ENCODE results near the gene PRDM11.

Gene PRDM11

GRCh38 chr11:45254070-45254469, 107.6 kb downstream of the PRDM11 start:
- H3K9me3 ChIP-seq (ENCODE audit: insufficient read depth, low read length, severe bottlenecking) = no peaks in the 10 kb centered on the region
- no peaks in the 10 kb centered on the region for H3K4me1 ChIP-seq (ENCODE audit: insufficient read depth, low read length)
- no peak for DNase-seq
- H3K4me2 ChIP-seq (ENCODE audit: insufficient read depth, low read length) = no peak overlapping the region
- H3K9ac ChIP-seq (ENCODE audit: low read depth, low read length) = no peak overlapping the region
- no peaks in the 10 kb centered on the region for H3K79me2 ChIP-seq (ENCODE audit: insufficient read depth, low read length)
- no peaks in the 10 kb centered on the region for H4K20me1 ChIP-seq (ENCODE audit: insufficient read depth, low read length)
- H3K27ac ChIP-seq (ENCODE audit: low read length) = no peak overlapping the region
- H2AFZ ChIP-seq (ENCODE audit: low read depth, low read length) = no peak overlapping the region
- H3K27me3 ChIP-seq (ENCODE audit: insufficient read depth, low read length, poor library complexity) = peaks cover 14% of the 10 kb centered on the region
- H3K4me3 ChIP-seq (ENCODE audit: low read depth in 1 of 2, low read length in 2 of 2) = no peak overlapping the region
- no peak for TF ChIP-seq CTCF (IDR thresholded peaks at IDR 0.05; ENCODE audit: borderline replicate concordance, extremely low read depth, low read length, poor library complexity, severe bottlenecking)
- no peak for TF ChIP-seq EZH2 (IDR thresholded peaks at IDR 0.05; ENCODE audit: borderline replicate concordance, low read depth, low read length, severe bottlenecking)
- H3K36me3 ChIP-seq (ENCODE audit: insufficient read depth, low read length) = no peaks in the 10 kb centered on the region
- no peak for ATAC-seq (ENCODE audit: insufficient read depth, low read depth)

DNA sequence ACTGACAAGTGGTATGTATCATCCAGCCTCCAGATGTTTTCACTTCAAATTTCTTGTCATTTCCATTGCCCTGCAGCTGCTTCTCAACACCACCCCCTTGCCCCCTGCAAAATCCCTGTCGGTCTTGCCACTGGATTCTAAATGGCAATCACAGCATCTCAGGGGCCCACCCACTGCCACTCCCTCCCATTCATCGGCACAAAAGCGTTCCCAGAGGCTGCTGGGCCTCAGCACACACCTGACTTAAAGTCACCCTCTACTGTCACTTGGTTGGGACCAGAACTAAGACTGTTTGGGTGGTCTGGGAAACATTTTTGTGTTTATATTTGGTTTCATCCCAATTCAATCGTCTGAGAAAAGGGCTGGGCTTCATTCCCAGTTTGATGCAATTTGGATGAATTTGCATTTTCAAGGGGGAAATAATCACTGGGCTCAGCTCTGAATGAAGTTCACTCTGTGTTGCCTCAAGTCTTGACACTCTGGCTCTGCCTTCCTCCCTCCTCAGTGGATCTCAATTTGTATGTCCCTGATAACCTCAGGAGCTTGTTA, 112.6 kb downstream of the PRDM11 start:
- Histone ChIP-seq H3K9ac (ENCODE audit: low read depth, low read length) (no peak overlapping the region), H3K79me2 (ENCODE audit: insufficient read depth, low read length) (no peaks in the 10 kb centered on the region), H3K9me3 (ENCODE audit: insufficient read depth, low read length, severe bottlenecking) (no peaks in the 10 kb centered on the region), H2AFZ (ENCODE audit: low read depth, low read length) (no peak overlapping the region), H3K4me2 (ENCODE audit: insufficient read depth, low read length) (no peak overlapping the region), H3K36me3 (ENCODE audit: insufficient read depth, low read length) (no peaks in the 10 kb centered on the region), H3K27ac (ENCODE audit: low read length) (no peak overlapping the region), H3K27me3 (ENCODE audit: insufficient read depth, low read length, poor library complexity) (peaks cover 14% of the 10 kb centered on the region), H3K4me1 (ENCODE audit: insufficient read depth, low read length) (no peaks in the 10 kb centered on the region), H4K20me1 (ENCODE audit: insufficient read depth, low read length) (no peaks in the 10 kb centered on the region), H3K4me3 (ENCODE audit: low read depth in 1 of 2, low read length in 2 of 2) (no peak overlapping the region)
- DNase-seq = no peak
- TF ChIP-seq EZH2 (IDR thresholded peaks at IDR 0.05; ENCODE audit: borderline replicate concordance, low read depth, low read length, severe bottlenecking) = no peak
- TF ChIP-seq CTCF (IDR thresholded peaks at IDR 0.05; ENCODE audit: borderline replicate concordance, extremely low read depth, low read length, poor library complexity, severe bottlenecking) = no peak
- no peak for ATAC-seq (ENCODE audit: insufficient read depth, low read depth)

DNA sequence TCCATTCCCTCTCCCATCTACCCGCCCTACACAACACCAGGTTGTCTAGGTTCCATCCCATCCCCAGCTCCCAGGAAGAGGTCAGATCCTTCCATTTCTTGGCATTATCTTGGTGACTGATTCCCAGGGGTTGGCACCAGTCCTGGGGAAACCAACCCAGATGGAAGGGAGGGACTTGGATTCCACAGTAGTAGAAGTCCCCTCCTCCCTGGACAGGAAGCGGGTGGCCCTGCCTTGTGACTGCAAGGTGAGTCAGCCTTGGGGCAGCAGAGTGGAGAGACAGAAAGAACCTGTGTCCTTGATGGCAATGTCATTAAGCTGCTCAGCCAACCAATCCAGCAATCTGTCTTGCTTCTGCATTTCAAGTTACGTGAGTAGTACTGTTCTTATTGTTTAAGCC, 113.2 kb downstream of the PRDM11 start:
- DNase-seq = no peak
- H4K20me1 ChIP-seq (ENCODE audit: insufficient read depth, low read length) = no peaks in the 10 kb centered on the region
- H3K4me2 ChIP-seq (ENCODE audit: insufficient read depth, low read length) = no peak overlapping the region
- H3K9me3 ChIP-seq (ENCODE audit: insufficient read depth, low read length, severe bottlenecking) = no peaks in the 10 kb centered on the region
- no peak overlapping the region for H2AFZ ChIP-seq (ENCODE audit: low read depth, low read length)
- H3K27me3 ChIP-seq (ENCODE audit: insufficient read depth, low read length, poor library complexity) = peaks cover 18% of the 10 kb centered on the region
- no peaks in the 10 kb centered on the region for H3K36me3 ChIP-seq (ENCODE audit: insufficient read depth, low read length)
- H3K4me1 ChIP-seq (ENCODE audit: insufficient read depth, low read length) = no peaks in the 10 kb centered on the region
- no peak overlapping the region for H3K4me3 ChIP-seq (ENCODE audit: low read depth in 1 of 2, low read length in 2 of 2)
- H3K27ac ChIP-seq (ENCODE audit: low read length) = no peak overlapping the region
- ATAC-seq (ENCODE audit: insufficient read depth, low read depth) = no peak
- H3K9ac ChIP-seq (ENCODE audit: low read depth, low read length) = no peak overlapping the region
- TF ChIP-seq CTCF (IDR thresholded peaks at IDR 0.05; ENCODE audit: borderline replicate concordance, extremely low read depth, low read length, poor library complexity, severe bottlenecking) = no peak
- no peak for TF ChIP-seq EZH2 (IDR thresholded peaks at IDR 0.05; ENCODE audit: borderline replicate concordance, low read depth, low read length, severe bottlenecking)
- no peaks in the 10 kb centered on the region for H3K79me2 ChIP-seq (ENCODE audit: insufficient read depth, low read length)

DNA sequence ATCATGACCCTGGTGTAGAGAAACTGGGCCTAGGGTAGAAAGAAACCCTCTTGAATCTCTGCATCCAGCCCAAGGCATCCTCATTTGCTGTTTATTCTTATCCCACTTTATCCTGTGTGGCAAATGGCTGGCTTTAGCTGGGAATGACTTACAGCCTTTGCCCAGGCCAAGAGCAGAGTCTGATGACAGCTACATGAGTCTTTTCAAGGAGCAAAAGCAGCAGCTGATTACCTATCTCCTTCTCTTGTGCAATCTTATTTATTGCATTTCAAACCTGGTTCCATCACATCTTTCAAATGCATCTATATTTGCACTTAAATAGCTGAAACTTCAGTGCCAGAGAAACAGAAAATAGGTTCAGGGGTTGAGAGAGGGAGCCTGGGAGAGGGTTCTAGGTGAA, 113.6 kb downstream of the PRDM11 start:
- no peak for ATAC-seq (ENCODE audit: insufficient read depth, low read depth)
- Histone ChIP-seq H3K4me2 (ENCODE audit: insufficient read depth, low read length) (no peak overlapping the region), H3K27me3 (ENCODE audit: insufficient read depth, low read length, poor library complexity) (peaks cover 18% of the 10 kb centered on the region), H3K36me3 (ENCODE audit: insufficient read depth, low read length) (no peaks in the 10 kb centered on the region), H3K9me3 (ENCODE audit: insufficient read depth, low read length, severe bottlenecking) (no peaks in the 10 kb centered on the region), H2AFZ (ENCODE audit: low read depth, low read length) (no peak overlapping the region), H3K4me1 (ENCODE audit: insufficient read depth, low read length) (no peaks in the 10 kb centered on the region), H3K79me2 (ENCODE audit: insufficient read depth, low read length) (no peaks in the 10 kb centered on the region), H3K27ac (ENCODE audit: low read length) (no peak overlapping the region), H3K9ac (ENCODE audit: low read depth, low read length) (no peak overlapping the region), H3K4me3 (ENCODE audit: low read depth in 1 of 2, low read length in 2 of 2) (no peak overlapping the region), H4K20me1 (ENCODE audit: insufficient read depth, low read length) (no peaks in the 10 kb centered on the region)
- no peak for TF ChIP-seq EZH2 (IDR thresholded peaks at IDR 0.05; ENCODE audit: borderline replicate concordance, low read depth, low read length, severe bottlenecking)
- TF ChIP-seq CTCF (IDR thresholded peaks at IDR 0.05; ENCODE audit: borderline replicate concordance, extremely low read depth, low read length, poor library complexity, severe bottlenecking) = no peak
- no peak for DNase-seq

Data from DND-41 (cell line).